Hematopoietic multipotent progenitor cell treated with erythropoietin and hydrocortisone succinate and interleukin-3 and kit ligand, for 8 days (in vitro differentiated cells): ENCODE results near the gene ANK2.

Experiments
- DNase-seq: peaks from one replicate; pipeline ENCODE4 v3.0.0-alpha.2; 2015

The ANK2 gene

DNA sequence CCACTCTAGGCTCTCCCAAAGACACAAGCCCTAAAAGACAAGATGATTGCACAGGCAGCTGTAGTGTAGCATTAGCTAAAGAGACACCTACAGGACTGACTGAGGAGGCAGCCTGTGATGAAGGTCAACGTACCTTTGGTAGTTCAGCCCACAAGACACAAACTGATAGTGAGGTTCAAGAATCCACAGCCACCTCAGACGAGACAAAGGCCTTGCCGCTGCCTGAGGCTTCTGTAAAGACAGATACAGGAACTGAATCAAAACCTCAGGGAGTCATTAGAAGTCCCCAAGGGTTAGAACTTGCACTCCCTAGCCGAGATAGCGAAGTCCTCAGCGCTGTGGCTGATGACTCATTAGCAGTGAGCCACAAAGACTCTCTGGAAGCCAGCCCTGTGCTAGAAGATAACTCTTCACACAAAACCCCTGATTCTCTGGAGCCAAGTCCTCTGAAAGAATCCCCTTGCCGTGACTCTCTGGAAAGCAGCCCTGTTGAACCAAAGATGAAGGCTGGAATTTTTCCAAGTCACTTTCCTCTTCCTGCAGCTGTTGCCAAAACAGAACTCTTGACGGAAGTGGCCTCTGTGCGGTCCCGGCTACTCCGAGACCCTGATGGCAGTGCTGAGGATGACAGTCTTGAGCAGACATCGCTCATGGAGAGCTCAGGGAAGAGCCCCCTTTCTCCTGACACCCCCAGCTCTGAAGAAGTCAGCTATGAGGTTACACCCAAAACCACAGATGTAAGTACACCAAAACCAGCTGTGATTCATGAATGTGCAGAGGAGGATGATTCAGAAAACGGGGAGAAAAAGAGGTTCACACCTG lies 306.3 kb downstream of the ANK2 start:
- peak; percentile 74 for DNase-seq

GRCh38 chr4:113356453-113356852 lies 307.0 kb downstream of the ANK2 start:
- DNase-seq: no peak

GRCh38 chr4:113358784-113359183 lies 309.3 kb downstream of the ANK2 start:
- no peak for DNase-seq

GRCh38 chr4:113365377-113365776 lies 315.9 kb downstream of the ANK2 start:
- no peak for DNase-seq

- no peak for DNase-seq
Measured at GRCh38 chr4:113368056-113368455, 318.6 kb downstream of the ANK2 start.

- no peak for DNase-seq
Measured at GRCh38 chr4:113371111-113371510, 321.7 kb downstream of the ANK2 start.

GRCh38 chr4:113375964-113376666 lies 326.7 kb downstream of the ANK2 start:
- DNase-seq: no peak

- DNase-seq: no peak
Measured at GRCh38 chr4:113378836-113379235, 329.4 kb downstream of the ANK2 start.

DNA sequence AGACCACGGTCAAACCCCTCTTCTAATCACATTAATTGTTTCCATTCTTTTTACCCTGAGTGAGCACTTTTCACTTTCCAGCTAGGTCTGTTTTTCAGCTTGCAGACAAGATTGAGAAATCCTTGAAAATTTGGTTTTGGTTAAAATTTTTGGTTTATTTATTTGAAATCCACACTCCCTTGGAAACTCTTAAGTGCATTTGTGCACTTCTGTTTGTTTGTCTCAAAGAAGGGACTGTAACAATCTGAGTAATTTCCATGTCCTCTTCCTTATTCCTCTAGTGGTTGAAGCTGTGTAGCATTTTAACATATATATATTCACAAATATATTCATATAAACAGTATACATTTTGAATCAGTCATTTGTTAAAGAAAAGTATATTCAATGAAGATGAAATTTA lies 333.3 kb downstream of the ANK2 start:
- no peak for DNase-seq

- no peak for DNase-seq
Measured at GRCh38 chr4:113383111-113383785, 333.8 kb downstream of the ANK2 start.

- DNase-seq: no peak
Measured at GRCh38 chr4:113384600-113384999, 335.1 kb downstream of the ANK2 start.

DNA sequence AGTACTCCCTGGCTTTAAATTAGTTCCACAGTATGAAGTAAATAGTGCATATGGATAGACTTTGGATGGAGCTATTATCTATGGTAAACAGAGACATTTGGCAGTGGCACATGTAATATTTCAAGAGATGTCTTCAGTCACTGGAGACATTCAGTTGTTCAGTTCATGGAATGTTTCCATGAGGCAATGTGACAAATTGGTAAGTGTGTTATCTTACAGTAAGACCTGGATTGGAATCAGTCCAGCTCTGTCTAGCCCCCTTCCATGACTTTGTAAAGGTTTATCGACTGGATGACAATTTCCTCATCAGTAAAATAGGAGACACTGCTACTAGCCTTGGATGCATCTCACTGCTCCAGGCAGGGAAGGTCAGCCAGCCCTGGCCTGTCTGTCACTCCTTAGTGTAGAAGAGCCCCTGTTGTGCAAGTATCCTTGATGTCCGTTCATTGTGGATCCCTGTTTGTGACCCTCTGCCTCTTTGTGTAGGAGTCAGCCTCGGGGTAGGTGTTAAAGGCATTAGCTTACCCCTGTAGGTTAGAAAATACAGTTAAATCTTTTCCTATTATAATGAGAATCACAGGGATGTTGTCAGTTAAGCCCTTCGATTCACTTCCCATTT lies 335.9 kb downstream of the ANK2 start:
- DNase-seq: no peak

GRCh38 chr4:113389160-113389559 lies 339.7 kb downstream of the ANK2 start:
- no peak for DNase-seq

DNA sequence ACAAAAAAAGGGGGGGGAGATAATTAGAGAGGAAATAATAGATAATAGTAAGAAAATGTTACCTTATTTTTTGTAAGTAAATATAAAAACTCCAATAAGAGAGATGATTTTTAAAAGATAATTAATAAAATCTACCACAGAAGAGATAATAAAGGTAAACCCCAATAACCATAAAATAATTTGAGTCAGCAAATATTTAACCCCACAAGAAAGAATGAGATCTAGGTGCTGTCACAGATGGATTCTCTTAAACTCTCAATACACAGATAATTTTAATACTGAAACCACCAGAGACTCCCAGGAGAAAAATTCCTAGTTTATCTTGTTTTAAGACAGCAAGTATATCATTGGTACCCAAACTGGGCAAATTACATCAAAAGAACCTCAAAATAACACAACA lies 341.4 kb downstream of the ANK2 start:
- no peak for DNase-seq

DNA sequence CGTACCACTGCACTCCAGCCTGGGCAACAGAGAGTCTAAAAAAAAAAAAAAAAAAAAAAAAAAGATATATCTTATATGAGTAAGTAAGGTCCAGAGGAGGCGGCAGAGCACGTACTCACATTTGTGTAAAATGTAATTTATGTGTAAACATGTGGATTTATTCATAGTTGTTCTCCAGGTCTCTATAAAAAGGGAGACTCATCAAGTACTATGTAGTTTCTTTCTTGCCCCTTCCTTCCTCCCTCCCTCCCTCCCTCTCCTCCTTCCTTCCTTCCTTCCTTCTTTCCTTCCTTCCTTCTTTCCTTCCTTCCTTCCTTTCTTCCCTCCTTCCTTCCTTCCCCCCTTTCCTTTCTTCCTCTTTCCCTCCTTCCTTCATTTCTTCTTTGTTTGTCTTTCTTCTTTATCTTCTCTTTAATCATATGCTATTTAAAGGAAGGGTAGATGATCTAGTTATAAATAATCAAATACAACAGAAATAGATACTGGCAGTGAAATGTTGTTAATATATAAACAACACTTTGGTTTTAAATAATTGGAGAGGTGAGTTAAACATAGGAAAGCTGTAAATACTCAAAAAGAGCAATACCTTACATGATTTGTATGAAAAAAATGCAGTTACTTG lies 344.8 kb downstream of the ANK2 start:
- no peak for DNase-seq

GRCh38 chr4:113394730-113395530 lies 345.5 kb downstream of the ANK2 start:
- DNase-seq: peak; percentile 80

- no peak for DNase-seq
Measured at GRCh38 chr4:113397114-113397701, 347.8 kb downstream of the ANK2 start.

GRCh38 chr4:113398441-113399143 lies 349.1 kb downstream of the ANK2 start:
- DNase-seq: no peak

DNA sequence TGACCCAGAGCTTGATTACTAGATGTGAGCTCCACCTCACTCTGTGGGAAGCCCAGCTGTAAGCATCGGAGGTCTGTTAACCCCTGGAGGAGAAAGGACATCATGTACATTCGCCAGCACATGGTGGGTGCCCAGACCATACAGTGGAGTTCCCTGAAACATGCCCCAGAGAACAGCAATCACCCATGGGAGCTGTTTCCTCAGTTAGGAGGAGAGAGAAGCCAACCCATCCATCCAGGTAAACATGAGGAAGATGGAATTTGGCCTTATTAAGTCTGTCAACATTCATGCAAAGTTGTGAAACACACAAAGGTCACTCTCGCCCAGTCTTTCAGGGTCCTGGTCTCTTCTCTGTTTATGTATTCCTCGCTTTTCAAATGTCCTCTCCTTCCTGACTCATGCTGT lies 354.7 kb downstream of the ANK2 start:
- no peak for DNase-seq

DNA sequence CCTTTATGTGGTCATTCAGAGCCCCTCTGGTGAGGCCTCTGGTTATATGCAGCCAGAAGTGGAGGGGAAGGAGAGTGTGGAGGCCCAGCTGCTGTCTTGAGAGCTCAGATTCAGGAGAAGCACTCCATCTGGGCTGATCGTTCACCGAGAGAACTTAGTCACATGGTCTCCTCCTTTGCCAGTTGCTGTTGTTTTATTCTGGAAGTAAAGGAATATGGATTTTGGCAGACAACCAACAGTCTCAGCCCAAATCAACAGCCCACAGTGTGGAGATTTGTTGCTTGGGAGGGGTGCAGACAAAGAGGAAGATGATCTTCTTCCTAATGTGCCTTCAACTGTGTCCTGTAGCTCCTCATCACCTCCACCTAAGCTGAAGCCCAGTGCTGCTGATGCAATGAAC lies 355.4 kb downstream of the ANK2 start:
- DNase-seq: no peak
